SH-SY5Y (cell line): Measurements from ENCODE around the gene RAB40A.

Source experiments
- GATA2 ChIP-seq: IDR thresholded peaks from 2 replicates; pipeline ENCODE4 v1.6.1; 2011; ENCODE audit warnings: mild to moderate bottlenecking, low read depth, low read length
- GATA3 ChIP-seq: IDR thresholded peaks from 2 replicates; pipeline ENCODE4 v1.6.1; 2011; ENCODE audit warnings: low read depth, mild to moderate bottlenecking, low read length, moderate library complexity

DNA sequence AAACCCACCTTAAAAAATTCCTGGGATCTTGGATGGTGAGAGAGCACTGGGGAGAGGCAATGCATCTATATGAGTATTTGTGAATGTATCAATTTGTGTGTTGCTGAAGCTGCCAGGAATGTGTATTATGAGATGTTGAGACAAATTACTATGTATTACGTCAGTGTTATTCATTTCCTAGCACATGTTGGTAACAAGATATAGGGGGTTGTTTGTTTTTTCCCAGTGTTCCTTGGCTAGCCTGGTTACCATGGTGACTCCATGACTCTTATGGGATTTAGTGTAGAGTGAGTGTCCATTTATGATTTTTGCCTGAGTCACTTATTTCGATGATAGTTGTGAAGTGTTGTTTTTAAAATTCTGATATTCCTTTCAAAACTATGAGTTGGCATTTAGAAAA, 65.6 kb downstream of the RAB40A start:
- TF ChIP-seq GATA3 (no peak), GATA2 (no peak)
